Heart left ventricle (tissue), 16 donors: ENCODE results near the gene MAPK12. TPM values are rescaled to one million over a fixed set of nuclear protein-coding genes. Genes with fewer than 3 reads are reported as not detected.

Experiments used
- ATAC-seq, 4 donors: fragments of 200-7000 bp; cut with Tn5 transposase; one replicate each; pipeline ENCODE4 v1.9.1; 2020 to 2022; ENCODE audit warnings: moderate library complexity in 4 of 4, mild to moderate bottlenecking in 3 of 4, moderate number of reproducible peaks in 1 of 4
- DNase-seq, 5 donors: peaks; one replicate each; pipeline ENCODE4 v3.0.0-alpha.2; 2020
- H3K27ac ChIP-seq, 12 donors: fragments of 200-600 bp; sonication (generic) in 4 of 12; one replicate each; pipeline versions ENCODE4 v1.5.0 to v1.8.0; 2016 to 2022; ENCODE audit warnings: mild to moderate bottlenecking in 2 of 12
- H3K27me3 ChIP-seq, 9 donors: fragments of 200-600 bp; sonication (generic) in 2 of 9; one replicate each; pipeline versions ENCODE4 v1.5.1 to v1.8.0; 2016 to 2022; ENCODE audit warnings: mild to moderate bottlenecking in 3 of 9
- H3K36me3 ChIP-seq, 9 donors: fragments of 200-600 bp; sonication (generic) in 2 of 9; one replicate each; pipeline versions ENCODE4 v1.5.0 to v1.8.0; 2018 to 2022; ENCODE audit warnings: mild to moderate bottlenecking in 2 of 9
- H3K4me1 ChIP-seq, 12 donors: fragments of 200-600 bp; sonication (generic) in 4 of 12; one replicate each; pipeline versions ENCODE4 v1.5.0 to v1.8.0; 2016 to 2022; ENCODE audit warnings: mild to moderate bottlenecking in 3 of 12
- H3K4me3 ChIP-seq, 12 donors: fragments of 200-600 bp; sonication (generic) in 4 of 12; one replicate each; pipeline versions ENCODE4 v1.5.0 to v1.8.0; 2017 to 2022; ENCODE audit warnings: mild to moderate bottlenecking in 9 of 12, moderate library complexity in 4 of 12
- H3K9me3 ChIP-seq, 12 donors: fragments of 200-600 bp; sonication (generic) in 4 of 12; one replicate each; pipeline versions ENCODE4 v1.5.0 to v1.8.0; 2016 to 2022; ENCODE audit warnings: mild to moderate bottlenecking in 1 of 12
- CTCF ChIP-seq, 12 donors: fragments of 200-600 bp; sonication (generic) in 4 of 12; IDR thresholded peaks; one replicate each; pipeline versions ENCODE4 v1.5.0 to v1.8.0; 2018 to 2022; ENCODE audit warnings: antibody characterized with exemption in 12 of 12, mild to moderate bottlenecking in 5 of 12
- POLR2A ChIP-seq, 2 donors: fragments of 450-650 bp; IDR thresholded peaks; one replicate each; pipeline ENCODE4 v1.6.1; 2017; ENCODE audit warnings: antibody characterized with exemption in 2 of 2, mild to moderate bottlenecking in 2 of 2, moderate library complexity in 2 of 2
- WGBS, 4 donors: extraction: QIAGEN DNeasy Blood & Tissue Kit in 2 of 4; methylation state at CpG; one replicate each; pipeline versions ENCODE4 v1.1.5 to v1.1.7; 2013 to 2018; 5-methylcytosine and 5-hydroxymethylcytosine counted together
- intact Hi-C, 10 donors: fragments of 100-400 bp; cut with DNase I; formaldehyde crosslinking; loops; one replicate each; pipeline versions ENCODE4 v1.11.1 to v1.14.2; 2022
- polyA plus RNA-seq, 2 donors: library from polyadenylated mRNA; stranded (reverse); fragments of 200-250 nt; gene quantifications; one replicate each; pipeline ENCODE4 v1.2.3, GENCODE V29; 2013
- total RNA-seq, 9 donors: library from RNA; depleted of rRNA in 2 of 9; stranded (reverse); fragments of >200 nt in 2 of 9; fragmentation: NEBNext Ultra II Directional in 3 of 9; extraction: Animal tissue kit (Norgen Biotek cat#: 25700) in 3 of 9; gene quantifications; one replicate each; pipeline versions ENCODE4 v1.1.0 to v1.2.4, GENCODE V29; 2016 to 2023
- donor health status: ischemic (EF 13 %, LVEDD 7.1; RV severe dilation, severe dysfunction).
- donor health status: healthy with polysubstance abuse.
- donor health status: DM: no; HTN: yes; CAD: no.
- donor health status: DM: no; HTN: no; CAD: no.
- donor health status: ischemic (EF 25% LVEDD 6.9; RV normal size, moderate dysfunction).
- donor health status: ischemic (EF 25% LVEDD 5.7; RV mildly dilated, moderate dysfunction).
- donor health status: healthy.
- donor health status: DM: yes; HTN: yes; CAD: no.
- donor health status: ischemic (EF 35%, LVEDD 5.7; RV mildly dilated, moderate dysfunction).
- donor health status: nonischemic (EF 11% LVEDD 7.7; RV severe dilation, severe dysfunction).
- donor health status: DM: yes; HTN: yes; CAD: no.
- donor health status: PGD.
- donor health status: ischemic (EF 29% LVEDD 5.4; RV normal size, mild dysfunction).
- donor health status: nonischemic (EF 23%, LVEDD 6.1; RV moderate dilation, normal function).

Gene MAPK12
- total and polyA plus RNA-seq, 11 donors = 11.6 to 18.0 (median 15.5) TPM

GRCh38 chr22:50238755-50239154 lies 22.7 kb downstream of the MAPK12 start:
- DNase-seq (no peak), ATAC-seq (no peak)
- peaks cover 11 to 33% (median 29%) of the 10 kb centered on the region in 12 donors for H3K4me1 ChIP-seq
- no peak overlapping the region for H3K27ac ChIP-seq
- WGBS, 4 donors = 80 to 86% (median 82%) methylated on average over 9 of the region's 9 CpGs
- no peaks in the 10 kb centered on the region for H3K27me3 ChIP-seq
- H3K36me3 ChIP-seq = peaks cover 0 to 38% (median 28%) of the 10 kb centered on the region in 9 donors
- no peak overlapping the region for H3K4me3 ChIP-seq
- intact Hi-C loops = no loop called here
- H3K9me3 ChIP-seq = no peaks in the 10 kb centered on the region
- TF ChIP-seq CTCF (IDR thresholded peaks at IDR 0.05) (no peak), POLR2A (IDR thresholded peaks at IDR 0.05) (no peak)

GRCh38 chr22:50236731-50237409 lies 24.6 kb downstream of the MAPK12 start:
- TF ChIP-seq POLR2A (IDR thresholded peaks at IDR 0.05) (no peak), CTCF (IDR thresholded peaks at IDR 0.05) (peak in 5 of 12 donors; percentile 16 to 20 (median 19))
- WGBS, 4 donors = 69 to 82% (median 76%) methylated on average over 6 to 11 of the region's 11 CpGs

GRCh38 chr22:50233223-50233622 lies 28.3 kb downstream of the MAPK12 start:
- peaks cover 0 to 55% (median 44%) of the 10 kb centered on the region in 9 donors for H3K36me3 ChIP-seq
- DNase-seq = no peak
- H3K27me3 ChIP-seq = no peaks in the 10 kb centered on the region
- H3K4me1 ChIP-seq = no peaks in the 10 kb centered on the region
- H3K27ac ChIP-seq = no peak overlapping the region
- no peak overlapping the region for H3K4me3 ChIP-seq
- 88 to 91% (median 89%) methylated on average over 18 of the region's 18 CpGs for WGBS, 4 donors
- no peak for ATAC-seq
- no peaks in the 10 kb centered on the region for H3K9me3 ChIP-seq
- intact Hi-C loops = no loop called here
- no peak for TF ChIP-seq CTCF (IDR thresholded peaks at IDR 0.05)

More at GRCh38 chr22:50236731-50237409, 24.6 kb downstream of the MAPK12 start:
- no peaks in the 10 kb centered on the region for H3K9me3 ChIP-seq
- H3K27me3 ChIP-seq = no peaks in the 10 kb centered on the region
- intact Hi-C loops = no loop called here
- peaks cover 0 to 52% (median 41%) of the 10 kb centered on the region in 9 donors for H3K36me3 ChIP-seq
- H3K27ac ChIP-seq = no peak overlapping the region
- DNase-seq (no peak), ATAC-seq (no peak)
- no peak overlapping the region for H3K4me3 ChIP-seq
- H3K4me1 ChIP-seq = peaks cover 0 to 15% (median 12%) of the 10 kb centered on the region in 12 donors

GRCh38 chr22:50232481-50233151 lies 28.9 kb downstream of the MAPK12 start:
- H3K27ac ChIP-seq = no peak overlapping the region
- H3K9me3 ChIP-seq = no peaks in the 10 kb centered on the region
- no peak overlapping the region for H3K4me3 ChIP-seq
- ATAC-seq (no peak), DNase-seq (no peak)
- H3K36me3 ChIP-seq = peaks cover 0 to 60% (median 45%) of the 10 kb centered on the region in 9 donors
- H3K27me3 ChIP-seq = no peaks in the 10 kb centered on the region
- 92 to 95% (median 94%) methylated on average over 20 of the region's 20 CpGs for WGBS, 4 donors
- intact Hi-C loops = no loop called here
- TF ChIP-seq CTCF (IDR thresholded peaks at IDR 0.05) (no peak), POLR2A (IDR thresholded peaks at IDR 0.05) (no peak)
- no peaks in the 10 kb centered on the region for H3K4me1 ChIP-seq
